HUES64 (cell line): ENCODE measurements around the gene ZNF526.
A peak's percentile ranks its signal among the peaks of the same experiment; 100 is the strongest.

Source experiments
- H3K27ac ChIP-seq: 2 replicates; pipeline ENCODE4 v1.7.0; 2013; ENCODE audit warnings: low read depth, low read length, inconsistent platforms
- H3K27me3 ChIP-seq: 2 replicates; pipeline ENCODE4 v1.6.1; 2013; ENCODE audit warnings: mild to moderate bottlenecking, low read length; ENCODE audit not compliant: insufficient read depth
- H3K36me3 ChIP-seq: 2 replicates; pipeline ENCODE4 v1.6.1; 2013; ENCODE audit warnings: mild to moderate bottlenecking, low read length; ENCODE audit not compliant: insufficient read depth
- H3K4me1 ChIP-seq: 2 replicates; pipeline ENCODE4 v1.6.1; 2013; ENCODE audit warnings: mild to moderate bottlenecking, low read length, moderate library complexity; ENCODE audit not compliant: insufficient read depth
- H3K4me3 ChIP-seq: 2 replicates; pipeline ENCODE4 v1.5.1; 2013; ENCODE audit warnings: mild to moderate bottlenecking, low read length, moderate library complexity
- H3K9ac ChIP-seq: 2 replicates; pipeline ENCODE4 v1.6.1; 2013; ENCODE audit warnings: mild to moderate bottlenecking, low read depth, low read length
- H3K9me3 ChIP-seq: 2 replicates; pipeline ENCODE4 v1.6.1; 2013; ENCODE audit warnings: low read depth, low read length; ENCODE audit not compliant: insufficient read depth
- WGBS: fragments of 150-250, 120-280 bp; methylation state at CpG from one replicate; pipeline ENCODE4 v1.1.7; 2013; ENCODE audit warnings: missing lambda C conversion rate; 5-methylcytosine and 5-hydroxymethylcytosine counted together

The ZNF526 gene

GRCh38 chr19:42229301-42229854, 9.3 kb downstream of the ZNF526 start:
- no peak overlapping the region for H3K9ac ChIP-seq

GRCh38 chr19:42229855-42230351, 9.8 kb downstream of the ZNF526 start:
- Histone ChIP-seq H3K4me1 (no peaks in the 10 kb centered on the region), H3K27ac (no peak overlapping the region), H3K9ac (no peak overlapping the region), H3K9me3 (no peaks in the 10 kb centered on the region), H3K4me3 (no peak overlapping the region), H3K36me3 (peaks cover 83% of the 10 kb centered on the region), H3K27me3 (no peaks in the 10 kb centered on the region)
- WGBS = 94% methylated on average over 8 of the region's 8 CpGs

More at GRCh38 chr19:42229301-42229854, 9.3 kb downstream of the ZNF526 start:
- H3K4me1 ChIP-seq = no peaks in the 10 kb centered on the region
- H3K27me3 ChIP-seq = no peaks in the 10 kb centered on the region
- no peak overlapping the region for H3K27ac ChIP-seq
- no peak overlapping the region for H3K4me3 ChIP-seq
- peaks cover 83% of the 10 kb centered on the region for H3K36me3 ChIP-seq
- no peaks in the 10 kb centered on the region for H3K9me3 ChIP-seq
- WGBS = 77% methylated on average over 3 of the region's 4 CpGs

GRCh38 chr19:42230571-42230970, 10.5 kb downstream of the ZNF526 start:
- H3K27ac ChIP-seq = no peak overlapping the region
- H3K27me3 ChIP-seq = no peaks in the 10 kb centered on the region
- WGBS = 94% methylated on average over 4 of the region's 4 CpGs
- peaks cover 83% of the 10 kb centered on the region for H3K36me3 ChIP-seq
- no peak overlapping the region for H3K9ac ChIP-seq
- no peaks in the 10 kb centered on the region for H3K9me3 ChIP-seq
- H3K4me3 ChIP-seq = no peak overlapping the region
- no peaks in the 10 kb centered on the region for H3K4me1 ChIP-seq

GRCh38 chr19:42232435-42232834, 12.3 kb downstream of the ZNF526 start:
- no peaks in the 10 kb centered on the region for H3K27me3 ChIP-seq
- WGBS = 94% methylated on average over 10 of the region's 10 CpGs
- no peak overlapping the region for H3K9ac ChIP-seq
- no peaks in the 10 kb centered on the region for H3K9me3 ChIP-seq
- no peaks in the 10 kb centered on the region for H3K4me1 ChIP-seq
- no peak overlapping the region for H3K4me3 ChIP-seq
- H3K27ac ChIP-seq = no peak overlapping the region
- H3K36me3 ChIP-seq = peaks cover 81% of the 10 kb centered on the region

- Histone ChIP-seq H3K4me3 (no peak overlapping the region), H3K4me1 (no peaks in the 10 kb centered on the region), H3K36me3 (peaks cover 77% of the 10 kb centered on the region), H3K9me3 (no peaks in the 10 kb centered on the region), H3K9ac (no peak overlapping the region), H3K27ac (no peak overlapping the region), H3K27me3 (no peaks in the 10 kb centered on the region)
- WGBS = 96% methylated on average over 6 of the region's 7 CpGs
These were observed 13.0 kb downstream of the ZNF526 start for GRCh38 chr19:42233106-42233505.

- WGBS = 96% methylated on average over 6 of the region's 6 CpGs
- Histone ChIP-seq H3K27ac (no peak overlapping the region), H3K36me3 (peaks cover 77% of the 10 kb centered on the region), H3K4me3 (no peak overlapping the region), H3K4me1 (no peaks in the 10 kb centered on the region), H3K9me3 (no peaks in the 10 kb centered on the region), H3K9ac (no peak overlapping the region), H3K27me3 (no peaks in the 10 kb centered on the region)
These were observed 13.7 kb downstream of the ZNF526 start for GRCh38 chr19:42233678-42234292.

- WGBS = 96% methylated on average over 11 of the region's 11 CpGs
- H3K27me3 ChIP-seq = no peaks in the 10 kb centered on the region
- H3K4me3 ChIP-seq = no peak overlapping the region
- no peaks in the 10 kb centered on the region for H3K9me3 ChIP-seq
- H3K9ac ChIP-seq = no peak overlapping the region
- no peaks in the 10 kb centered on the region for H3K4me1 ChIP-seq
- H3K36me3 ChIP-seq = peaks cover 76% of the 10 kb centered on the region
- H3K27ac ChIP-seq = no peak overlapping the region
These were observed 14.3 kb downstream of the ZNF526 start for GRCh38 chr19:42234364-42234763.

GRCh38 chr19:42235181-42235580, 15.1 kb downstream of the ZNF526 start:
- Histone ChIP-seq H3K9ac (no peak overlapping the region), H3K36me3 (peaks cover 74% of the 10 kb centered on the region)
- WGBS = 94% methylated on average over 5 of the region's 5 CpGs

GRCh38 chr19:42239544-42240220, 19.6 kb downstream of the ZNF526 start:
- no peak overlapping the region for H3K9ac ChIP-seq
- peaks cover 33% of the 10 kb centered on the region for H3K36me3 ChIP-seq
- H3K27me3 ChIP-seq = no peaks in the 10 kb centered on the region
- no peak overlapping the region for H3K27ac ChIP-seq
- no peaks in the 10 kb centered on the region for H3K9me3 ChIP-seq
- H3K4me3 ChIP-seq = no peak overlapping the region
- WGBS = 96% methylated on average over 10 of the region's 10 CpGs
- H3K4me1 ChIP-seq = peaks cover 5% of the 10 kb centered on the region; the same call in 1 of the 2 replicates

More at GRCh38 chr19:42235181-42235580, 15.1 kb downstream of the ZNF526 start:
- H3K4me3 ChIP-seq = no peak overlapping the region
- H3K27me3 ChIP-seq = no peaks in the 10 kb centered on the region
- H3K9me3 ChIP-seq = no peaks in the 10 kb centered on the region
- no peaks in the 10 kb centered on the region for H3K4me1 ChIP-seq
- no peak overlapping the region for H3K27ac ChIP-seq

- Histone ChIP-seq H3K9me3 (no peaks in the 10 kb centered on the region), H3K4me1 (peaks cover 6% of the 10 kb centered on the region; the same call in 1 of the 2 replicates), H3K36me3 (peaks cover 18% of the 10 kb centered on the region), H3K4me3 (peak overlapping the region; percentile 75), H3K27ac (no peak overlapping the region), H3K27me3 (no peaks in the 10 kb centered on the region), H3K9ac (no peak overlapping the region)
- WGBS = 97% methylated on average over 3 of the region's 3 CpGs
These were observed 21.2 kb downstream of the ZNF526 start for GRCh38 chr19:42241279-42241678.

- peak overlapping the region; percentile 75 for H3K4me3 ChIP-seq
- H3K36me3 ChIP-seq = peaks cover 10% of the 10 kb centered on the region; the same call in 1 of the 2 replicates
- WGBS = under 1% methylated on average over 49 of the region's 49 CpGs
- no peaks in the 10 kb centered on the region for H3K27me3 ChIP-seq
- 0 out of 2 replicates have a peak overlapping the region, but pooled peaks have one; percentile 1 for H3K27ac ChIP-seq
- H3K4me1 ChIP-seq = peaks cover 9% of the 10 kb centered on the region; the same call in 1 of the 2 replicates
- no peaks in the 10 kb centered on the region for H3K9me3 ChIP-seq
- peak overlapping the region; percentile 70 for H3K9ac ChIP-seq
These were observed 22.0 kb downstream of the ZNF526 start for GRCh38 chr19:42242069-42242511.
